ENCODE measurements around the gene DOCK8.

- TF ChIP-seq CTCF (conservative IDR thresholded peaks at IDR 0.05; ENCODE audit: low read depth in 2 of 2) (no peak), EZH2phosphoT487 (IDR thresholded peaks at IDR 0.05; ENCODE audit: unreplicated experiment) (no peak), JUNB (IDR thresholded peaks at IDR 0.05; ENCODE audit: unreplicated experiment) (no peak), EZH2 (IDR thresholded peaks at IDR 0.05; ENCODE audit: low read depth, unreplicated experiment) (no peak), POLR2AphosphoS5 (IDR thresholded peaks at IDR 0.05; ENCODE audit: low read depth) (no peak), NANOG (IDR thresholded peaks at IDR 0.05; ENCODE audit: borderline replicate concordance) (no peak)
Measured at GRCh38 chr9:396396-396795, 181.7 kb downstream of the DOCK8 start.

All from GM23338 (cell line).